Measurements from ENCODE around the gene EPO.
"Not testable (repeated sequence)": the region's sequence is repeated elsewhere in the genome, so short reads cannot be mapped to it uniquely, and the experiment has no call there.

EPO gene

GRCh38 chr7:100682991-100683658 is 37.1 kb upstream of the EPO start:
- DNase-seq (ENCODE audit: low read depth, low spot score) = no peak

- DNase-seq (ENCODE audit: low read depth, low spot score) = no peak
Observed at GRCh38 chr7:100683659-100684533, 36.4 kb upstream of the EPO start.

- DNase-seq (ENCODE audit: low read depth, low spot score) = no peak
Observed at GRCh38 chr7:100684534-100685042, 35.7 kb upstream of the EPO start.

- no peak for DNase-seq (ENCODE audit: low read depth, low spot score)
Observed at GRCh38 chr7:100685049-100685605, 35.1 kb upstream of the EPO start.

- DNase-seq (ENCODE audit: low read depth, low spot score) = no peak
Observed at GRCh38 chr7:100685631-100686145, 34.6 kb upstream of the EPO start.

- DNase-seq (ENCODE audit: low read depth, low spot score) = no peak
Observed at GRCh38 chr7:100686201-100686821, 34.0 kb upstream of the EPO start.

GRCh38 chr7:100686822-100687211 is 33.5 kb upstream of the EPO start:
- no peak for DNase-seq (ENCODE audit: low read depth, low spot score)

- no peak for DNase-seq (ENCODE audit: low read depth, low spot score)
Observed at GRCh38 chr7:100687261-100687660, 33.0 kb upstream of the EPO start.

- no peak for DNase-seq (ENCODE audit: low read depth, low spot score)
Observed at GRCh38 chr7:100687751-100688300, 32.4 kb upstream of the EPO start.

GRCh38 chr7:100688326-100688860 is 31.9 kb upstream of the EPO start:
- no peak for DNase-seq (ENCODE audit: low read depth, low spot score)

- DNase-seq (ENCODE audit: low read depth, low spot score) = no peak
Observed at GRCh38 chr7:100689230-100690135, 30.8 kb upstream of the EPO start.

GRCh38 chr7:100691676-100692577 is 28.3 kb upstream of the EPO start:
- no peak for DNase-seq (ENCODE audit: low read depth, low spot score)

- DNase-seq (ENCODE audit: low read depth, low spot score) = no peak
Observed at GRCh38 chr7:100692578-100692961, 27.7 kb upstream of the EPO start.

- no peak for DNase-seq (ENCODE audit: low read depth, low spot score)
Observed at GRCh38 chr7:100693312-100694097, 26.8 kb upstream of the EPO start.

- no peak for DNase-seq (ENCODE audit: low read depth, low spot score)
Observed at GRCh38 chr7:100694098-100694745, 26.0 kb upstream of the EPO start, which contains the start of gene GIGYF1. GIGYF1 (minus strand) TSS chr7:100694250; CDS start chr7:100688238, 6,012 bp downstream.

GRCh38 chr7:100696123-100696521 is 24.1 kb upstream of the EPO start:
- DNase-seq (ENCODE audit: low read depth, low spot score) = no peak

- DNase-seq (ENCODE audit: low read depth, low spot score) = no peak
Observed at GRCh38 chr7:100699018-100699417, 21.2 kb upstream of the EPO start.

- not testable (repeated sequence) for DNase-seq (ENCODE audit: low read depth, low spot score)
Observed at GRCh38 chr7:100701089-100701488, 19.2 kb upstream of the EPO start.

Data from iPS DF 19.7 (cell line).